MM.1S (cell line): Measurements from ENCODE around the gene MYOG.

Source experiments
- EZH2 ChIP-seq: fragments of 300-600 bp; sonication (generic); optimal IDR thresholded peaks from 2 replicates; pipeline ENCODE3; 2017; ENCODE audit warnings: low read depth, mild to moderate bottlenecking, antibody characterized with exemption, low read length, mixed read lengths
- EZH2phosphoT487 ChIP-seq: fragments of 300-600 bp; sonication (generic); IDR thresholded peaks from 2 replicates; pipeline ENCODE4 v1.6.1; 2018; ENCODE audit warnings: antibody characterized with exemption, low read length
- TF ChIP-seq, protein P1 (sequence below): fragments of 300-600 bp; sonication (generic); IDR thresholded peaks from 2 replicates; pipeline ENCODE4 v1.5.1; 2016; ENCODE audit warnings: antibody characterized with exemption, low read length, mixed read lengths

DNA sequence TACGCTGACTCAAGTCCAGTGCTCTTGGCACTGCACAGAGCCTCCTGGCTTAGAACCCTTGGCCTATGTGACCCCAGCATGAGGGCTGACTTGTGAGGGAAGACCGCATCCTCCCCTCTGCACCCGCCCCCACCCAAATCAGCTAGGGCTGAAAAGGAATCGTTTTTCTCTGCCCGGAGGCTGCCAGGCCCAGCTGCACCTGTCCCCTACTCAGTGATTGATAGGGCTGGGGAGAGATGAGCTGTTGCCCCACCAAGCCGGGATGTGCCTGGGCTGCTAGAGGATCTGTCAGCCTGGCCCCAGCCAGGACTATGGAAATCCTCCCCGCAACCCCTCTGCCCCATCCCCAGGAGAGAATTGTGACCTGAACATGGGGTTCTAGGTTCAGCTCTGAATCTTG lies 20.6 kb downstream of the MYOG start:
- TF ChIP-seq, protein P1, sequence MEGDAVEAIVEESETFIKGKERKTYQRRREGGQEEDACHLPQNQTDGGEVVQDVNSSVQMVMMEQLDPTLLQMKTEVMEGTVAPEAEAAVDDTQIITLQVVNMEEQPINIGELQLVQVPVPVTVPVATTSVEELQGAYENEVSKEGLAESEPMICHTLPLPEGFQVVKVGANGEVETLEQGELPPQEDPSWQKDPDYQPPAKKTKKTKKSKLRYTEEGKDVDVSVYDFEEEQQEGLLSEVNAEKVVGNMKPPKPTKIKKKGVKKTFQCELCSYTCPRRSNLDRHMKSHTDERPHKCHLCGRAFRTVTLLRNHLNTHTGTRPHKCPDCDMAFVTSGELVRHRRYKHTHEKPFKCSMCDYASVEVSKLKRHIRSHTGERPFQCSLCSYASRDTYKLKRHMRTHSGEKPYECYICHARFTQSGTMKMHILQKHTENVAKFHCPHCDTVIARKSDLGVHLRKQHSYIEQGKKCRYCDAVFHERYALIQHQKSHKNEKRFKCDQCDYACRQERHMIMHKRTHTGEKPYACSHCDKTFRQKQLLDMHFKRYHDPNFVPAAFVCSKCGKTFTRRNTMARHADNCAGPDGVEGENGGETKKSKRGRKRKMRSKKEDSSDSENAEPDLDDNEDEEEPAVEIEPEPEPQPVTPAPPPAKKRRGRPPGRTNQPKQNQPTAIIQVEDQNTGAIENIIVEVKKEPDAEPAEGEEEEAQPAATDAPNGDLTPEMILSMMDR: no peak
- TF ChIP-seq EZH2phosphoT487 (no peak), EZH2 (no peak)
